Activated gamma-delta T cell (primary cell): ENCODE measurements around the gene COX8C.
"Not testable (repeated sequence)": the region's sequence is repeated elsewhere in the genome, so short reads cannot be mapped to it uniquely, and the experiment has no call there.

ENCODE experiments used
- DNase-seq: peaks from one replicate; lab custom pipeline; 2025; lab: John Stamatoyannopoulos, UW

COX8C gene

DNA sequence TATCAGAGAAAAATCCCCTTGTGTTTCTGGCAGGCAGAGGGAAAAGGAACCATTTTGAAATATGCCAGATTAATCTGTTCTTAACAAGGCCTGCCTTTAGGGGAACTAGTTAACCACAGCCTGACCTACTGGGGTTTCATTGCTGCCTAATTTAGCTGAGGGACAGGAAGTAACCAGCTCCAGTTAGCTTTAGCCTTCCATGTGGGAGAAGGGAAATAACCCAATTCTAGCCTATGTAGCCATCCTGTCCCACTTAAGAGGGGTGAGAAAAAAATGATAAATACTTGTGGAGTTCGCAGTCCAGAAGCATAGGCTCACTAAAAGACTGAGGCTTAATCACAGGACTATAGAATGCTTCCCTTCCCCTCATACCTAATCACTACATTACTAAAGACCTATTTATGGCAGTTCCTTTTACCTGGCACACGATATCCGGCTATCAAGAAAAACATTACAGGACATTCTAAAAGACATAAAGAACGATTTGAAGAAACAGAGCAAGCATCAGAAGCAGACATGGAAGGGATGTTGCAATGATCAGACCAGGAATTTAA, 22.8 kb downstream of the COX8C start:
- no peak for DNase-seq

DNA sequence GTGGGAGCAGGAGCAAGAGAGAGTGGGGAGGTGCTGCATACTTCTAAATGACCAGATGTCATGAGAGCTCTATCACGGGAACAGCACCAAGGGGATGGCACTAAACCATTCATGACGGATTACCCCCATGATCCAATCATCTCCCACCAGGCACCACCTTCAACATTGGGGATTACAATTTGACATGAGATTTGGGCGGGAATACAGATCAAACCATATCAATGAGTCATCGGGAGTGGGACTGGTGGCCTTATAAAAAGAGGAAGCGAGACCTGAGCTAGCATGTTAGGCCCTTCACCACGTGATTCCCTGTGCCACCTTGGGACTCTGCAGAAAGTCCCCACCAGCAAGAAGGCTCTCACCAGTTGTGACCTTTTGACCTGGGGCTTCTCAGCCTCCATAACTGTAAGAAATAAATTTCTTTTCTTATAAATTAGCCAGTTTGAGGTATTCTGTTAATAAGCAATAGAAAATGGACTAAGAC, 28.7 kb downstream of the COX8C start:
- DNase-seq: no peak

DNA sequence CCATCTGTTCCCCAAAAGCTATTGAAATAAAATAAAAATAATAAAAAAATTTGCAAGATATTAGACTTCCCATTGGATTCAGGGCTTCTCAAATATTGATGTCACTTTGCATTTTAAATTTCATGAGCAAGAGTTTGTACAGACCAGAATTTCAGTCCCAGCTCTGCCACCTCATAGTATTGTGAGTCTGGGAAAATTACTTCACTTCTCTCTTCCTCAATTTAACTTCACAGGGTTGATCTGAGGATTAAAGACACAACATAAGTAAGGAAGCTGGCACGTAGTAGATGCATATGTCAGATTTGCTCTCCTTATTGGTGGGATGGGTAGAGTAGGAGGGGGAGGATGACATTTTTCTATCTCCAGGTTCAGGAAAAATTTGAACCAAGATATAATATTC, 32.8 kb downstream of the COX8C start:
- no peak for DNase-seq

DNA sequence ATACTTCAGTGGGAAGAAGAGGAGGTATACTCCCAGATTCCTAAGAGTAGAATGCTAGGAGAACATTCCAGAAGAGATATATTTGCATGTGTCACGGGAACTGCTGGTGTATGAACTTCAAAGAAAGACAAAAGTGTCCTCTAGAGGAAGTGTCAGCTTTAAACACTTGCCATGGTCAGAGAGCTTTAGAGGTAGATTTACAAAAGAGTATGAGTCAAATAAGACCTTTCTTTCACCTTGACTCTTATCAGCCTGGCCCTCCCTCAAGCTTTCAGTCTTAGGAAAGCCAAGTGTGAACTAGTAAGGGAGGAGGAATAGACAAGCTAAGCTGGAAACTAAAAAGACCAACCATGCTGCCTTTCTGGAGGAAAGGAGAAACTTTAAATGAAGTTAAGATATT, 34.7 kb downstream of the COX8C start:
- no peak for DNase-seq

DNA sequence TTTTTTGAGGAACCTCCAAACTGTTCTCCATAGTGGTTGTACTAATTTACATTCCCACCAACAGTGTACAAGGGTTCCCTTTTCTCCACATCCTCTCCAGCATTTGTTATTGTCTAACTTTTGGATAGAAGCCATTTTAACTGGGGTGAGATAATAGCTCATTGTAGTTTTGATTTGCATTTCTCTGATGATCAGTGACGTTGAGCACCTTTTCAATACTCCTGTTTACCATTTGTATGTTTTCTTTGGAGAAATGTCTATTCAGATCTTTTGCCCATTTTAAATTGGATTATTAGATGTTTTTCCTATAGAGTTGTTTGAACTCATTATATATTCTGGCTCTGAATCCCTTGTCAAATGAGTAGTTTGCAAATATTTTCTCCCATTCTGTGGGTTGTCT, 37.3 kb downstream of the COX8C start:
- DNase-seq: not testable (repeated sequence)

DNA sequence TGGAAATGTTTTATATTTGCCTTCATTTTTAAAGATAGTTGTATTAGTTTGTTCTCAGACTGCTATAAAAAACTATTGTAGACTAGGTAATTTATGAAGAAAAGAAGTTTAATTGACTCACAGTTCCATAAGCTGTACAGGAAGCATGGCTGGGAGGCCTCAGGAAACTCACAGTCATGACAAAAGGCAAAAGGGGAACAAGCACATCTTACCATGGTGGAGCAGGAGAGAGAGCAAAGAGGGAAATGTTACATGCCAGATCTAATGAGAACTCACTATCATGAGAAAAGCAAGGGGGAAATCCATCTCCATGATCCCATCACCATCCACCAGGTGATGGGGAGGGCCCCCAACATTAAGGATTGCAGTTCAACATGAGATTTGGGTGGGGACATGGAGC, 48.2 kb downstream of the COX8C start:
- no peak for DNase-seq

DNA sequence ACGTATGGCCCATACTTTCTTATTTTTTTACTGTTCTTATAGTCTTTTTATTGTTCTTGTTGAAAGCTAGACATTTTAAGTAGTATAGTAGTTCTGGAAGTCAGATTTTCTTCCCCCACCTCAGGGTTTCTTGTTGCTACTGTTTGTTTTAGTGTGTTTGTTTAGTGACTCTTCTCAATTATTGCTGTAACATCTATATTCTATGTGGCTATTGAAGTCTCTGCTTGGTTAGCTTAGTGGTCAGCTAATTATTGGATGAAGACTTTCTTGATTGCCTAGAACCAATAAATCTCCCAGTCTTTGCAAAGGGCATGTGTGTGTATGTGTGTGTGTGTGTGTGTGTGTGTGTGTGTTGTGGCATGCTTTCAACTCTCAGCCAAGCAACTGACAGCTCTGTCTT, 49.5 kb downstream of the COX8C start:
- no peak for DNase-seq
